Uterus (tissue), 4 donors: ENCODE measurements around the gene C12orf43. TPM values are rescaled to one million over a fixed set of nuclear protein-coding genes. Genes with fewer than 3 reads are reported as not detected.

Source experiments
- DNase-seq, 2 donors: peaks; one replicate each; pipeline ENCODE4 v3.0.0-alpha.2; 2019 to 2020
- H3K27ac ChIP-seq, 2 donors: fragments of 200-600 bp; sonication (generic); 1 replicate in 1 of 2; 2 replicates in 1 of 2; pipeline ENCODE4 v1.5.1; 2016 to 2018
- H3K27me3 ChIP-seq, 2 donors: fragments of 200-600 bp; sonication (generic); one replicate each; pipeline ENCODE4 v1.5.1; 2018 to 2019; ENCODE audit warnings: control low read depth in 1 of 2
- H3K36me3 ChIP-seq, 2 donors: fragments of 200-600 bp; sonication (generic); one replicate each; pipeline ENCODE4 v1.5.1; 2019; ENCODE audit warnings: control low read depth in 1 of 2
- H3K4me1 ChIP-seq, 2 donors: fragments of 200-600 bp; sonication (generic); one replicate each; pipeline ENCODE4 v1.5.1; 2018 to 2019; ENCODE audit warnings: control low read depth in 1 of 2
- H3K4me3 ChIP-seq, 2 donors: fragments of 200-600 bp; sonication (generic); 1 replicate in 1 of 2; 2 replicates in 1 of 2; pipeline ENCODE4 v1.5.1; 2018 to 2019; ENCODE audit warnings: mild to moderate bottlenecking in 1 of 2
- H3K9me3 ChIP-seq, 2 donors: fragments of 200-600 bp; sonication (generic); one replicate each; pipeline ENCODE4 v1.5.1; 2019; ENCODE audit warnings: control low read depth in 1 of 2
- CTCF ChIP-seq, 4 experiments: fragments of 200-600 bp in 2 of 4; fragments of 450-650 bp in 2 of 4; sonication (generic) in 2 of 4; IDR thresholded peaks; one replicate each; pipeline ENCODE4 v1.5.1; 2016 to 2019; ENCODE audit warnings: antibody characterized with exemption in 4 of 4, mild to moderate bottlenecking in 2 of 4, moderate library complexity in 1 of 4
- POLR2A ChIP-seq, 2 donors: fragments of 450-650 bp; IDR thresholded peaks; one replicate each; pipeline ENCODE4 v1.6.1; 2016; ENCODE audit warnings: antibody characterized with exemption in 2 of 2, mild to moderate bottlenecking in 1 of 2, moderate library complexity in 1 of 2
- intact Hi-C: fragments of 100-400 bp; cut with DNase I; formaldehyde crosslinking; loops from one replicate; pipeline ENCODE4 v1.15.1; 2023; ENCODE audit warnings: low total_unique reads
- total RNA-seq, 4 donors: library from RNA; depleted of rRNA in 3 of 4; stranded (reverse); fragments of >200 nt in 3 of 4; gene quantifications; one replicate each; pipeline versions ENCODE4 v1.1.0 to v1.2.4, GENCODE V29; 2014 to 2023
- donor health status: DM: yes; HTN: yes; CAD: no.

C12orf43 gene
- total RNA-seq, 4 donors from 2014 or later: 12.2 to 23.5 (median 19.0) TPM

- H3K4me3 ChIP-seq: no peak overlapping the region
- H3K36me3 ChIP-seq: no peaks in the 10 kb centered on the region
- intact Hi-C loops: no loop called here
- no peak for DNase-seq
- no peak overlapping the region for H3K27ac ChIP-seq
- TF ChIP-seq POLR2A (IDR thresholded peaks at IDR 0.05) (no peak), CTCF (IDR thresholded peaks at IDR 0.05) (no peak)
- no peaks in the 10 kb centered on the region for H3K4me1 ChIP-seq
- H3K9me3 ChIP-seq: no peaks in the 10 kb centered on the region
- H3K27me3 ChIP-seq: no peaks in the 10 kb centered on the region
Observed at GRCh38 chr12:120981407-120981941, 34.8 kb downstream of the C12orf43 start.

DNA sequence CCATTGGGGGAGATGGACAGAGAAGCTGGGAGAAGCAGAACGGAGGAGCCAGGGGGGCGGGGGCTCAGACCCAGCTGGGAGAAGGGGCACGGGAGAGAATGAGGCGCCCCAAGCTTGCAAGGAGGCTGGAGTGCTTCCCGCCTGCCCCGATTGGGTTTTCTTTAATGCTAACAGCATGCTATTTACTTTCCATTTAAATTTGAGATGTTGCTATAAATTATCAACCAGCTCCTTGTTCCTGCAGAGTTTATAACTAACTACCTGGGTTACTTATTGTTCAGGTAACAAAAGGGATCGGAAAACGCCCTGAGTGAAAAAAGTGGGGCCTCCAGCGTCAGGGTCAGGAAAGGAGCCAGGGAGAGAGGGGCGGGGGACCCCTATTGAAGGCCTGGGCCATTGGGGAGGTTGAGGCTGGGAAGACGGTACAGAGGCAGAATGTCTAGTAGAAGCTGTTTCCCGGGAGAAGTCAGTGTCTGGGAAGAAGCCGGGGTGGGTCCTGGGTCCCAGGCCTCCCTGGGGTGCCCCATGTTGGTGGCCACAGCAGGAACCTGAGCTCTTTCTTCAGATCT lies 35.4 kb downstream of the C12orf43 start:
- no peaks in the 10 kb centered on the region for H3K9me3 ChIP-seq
- no peak overlapping the region for H3K27ac ChIP-seq
- no peaks in the 10 kb centered on the region for H3K36me3 ChIP-seq
- DNase-seq: no peak
- H3K4me1 ChIP-seq: no peaks in the 10 kb centered on the region
- H3K4me3 ChIP-seq: no peak overlapping the region
- intact Hi-C loops: no loop called here
- H3K27me3 ChIP-seq: no peaks in the 10 kb centered on the region
- TF ChIP-seq CTCF (IDR thresholded peaks at IDR 0.05): no peak
- TF ChIP-seq POLR2A (IDR thresholded peaks at IDR 0.05): no peak

DNA sequence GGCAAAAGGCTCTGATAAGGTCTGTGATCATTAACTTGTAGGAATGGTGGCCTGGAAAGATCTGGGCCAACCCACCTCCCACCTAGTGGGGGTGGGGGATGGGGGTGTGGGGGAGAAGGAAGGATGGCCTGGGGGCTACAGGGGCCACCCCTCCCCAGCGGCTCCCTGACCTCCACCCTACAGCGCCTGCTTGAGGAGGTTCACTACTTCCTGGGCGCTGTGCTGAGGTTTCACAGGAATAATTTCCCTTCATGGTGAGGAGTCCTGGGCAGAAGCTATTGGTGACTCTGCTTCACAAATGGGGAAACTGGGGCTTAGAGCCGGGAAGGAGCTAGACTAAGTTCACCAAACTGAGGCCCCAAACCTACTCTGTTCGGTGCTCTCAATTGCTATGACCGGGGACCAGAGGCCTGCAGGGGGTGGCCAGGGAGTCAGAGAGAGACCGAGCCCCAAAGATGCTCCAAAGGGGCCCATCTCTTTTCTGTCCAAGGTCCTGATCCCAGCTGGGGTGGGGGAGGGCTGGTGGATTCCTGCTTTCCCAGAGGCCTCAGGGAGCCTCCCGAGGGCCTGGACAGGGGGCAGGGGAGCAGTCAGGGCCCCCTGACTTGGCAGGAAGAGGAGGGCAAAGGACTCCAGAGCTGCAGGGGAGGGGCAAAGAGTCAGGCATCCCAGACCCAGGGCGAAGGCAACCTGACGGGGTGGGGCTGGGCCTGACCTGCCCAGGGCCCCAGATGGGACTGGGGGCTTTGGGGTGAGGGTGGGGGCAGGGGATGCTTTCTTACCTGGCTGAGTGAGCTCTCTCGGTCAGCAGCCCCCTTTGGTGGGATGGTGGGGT lies 36.2 kb downstream of the C12orf43 start:
- Histone ChIP-seq H3K36me3 (no peaks in the 10 kb centered on the region), H3K9me3 (no peaks in the 10 kb centered on the region), H3K4me1 (no peaks in the 10 kb centered on the region), H3K27me3 (no peaks in the 10 kb centered on the region), H3K4me3 (no peak overlapping the region), H3K27ac (no peak overlapping the region)
- intact Hi-C loops: no loop called here
- no peak for DNase-seq
- no peak for TF ChIP-seq POLR2A (IDR thresholded peaks at IDR 0.05)
- no peak for TF ChIP-seq CTCF (IDR thresholded peaks at IDR 0.05)

DNA sequence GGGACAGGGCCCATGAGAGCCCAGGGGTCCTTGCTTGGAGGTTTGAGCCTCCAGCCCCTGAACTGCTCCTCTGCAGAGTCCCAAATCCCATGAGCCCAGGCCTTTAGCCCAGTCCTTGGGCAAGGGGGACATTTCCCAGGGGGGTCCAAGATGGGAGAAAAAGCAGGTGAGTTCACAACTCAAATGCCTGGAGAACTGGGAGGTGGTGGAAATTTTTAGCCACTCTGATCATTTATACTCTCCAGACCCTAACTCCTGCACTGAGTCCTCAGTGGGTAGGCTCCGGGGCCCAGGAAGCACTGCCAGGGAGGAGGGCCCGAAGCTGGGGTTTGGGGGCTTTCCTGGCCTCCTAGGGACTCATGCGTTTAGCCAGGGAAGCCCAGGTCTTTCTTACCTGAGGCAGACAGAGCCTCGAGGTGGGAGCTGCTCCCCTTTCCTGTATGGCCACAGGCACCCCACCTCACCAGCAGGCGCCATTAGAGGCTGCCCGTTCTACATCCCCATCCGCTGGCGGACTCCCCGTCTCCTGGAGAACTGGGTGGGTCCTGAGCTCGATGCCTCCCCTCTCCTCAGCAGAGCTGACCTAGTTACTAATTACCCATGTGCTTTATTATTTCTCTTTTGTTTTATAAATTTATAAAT lies 36.9 kb downstream of the C12orf43 start:
- Histone ChIP-seq H3K4me3 (no peak overlapping the region), H3K4me1 (no peaks in the 10 kb centered on the region), H3K27ac (no peak overlapping the region), H3K27me3 (no peaks in the 10 kb centered on the region), H3K36me3 (no peaks in the 10 kb centered on the region), H3K9me3 (no peaks in the 10 kb centered on the region)
- no peak for DNase-seq
- no peak for TF ChIP-seq POLR2A (IDR thresholded peaks at IDR 0.05)
- no peak for TF ChIP-seq CTCF (IDR thresholded peaks at IDR 0.05)
- intact Hi-C loops: no loop called here
